GM18858 (cell line): ENCODE measurements around the gene GHRL.
"Not testable (repeated sequence)": the region's sequence is repeated elsewhere in the genome, so short reads cannot be mapped to it uniquely, and the experiment has no call there.

Source experiments
- ATAC-seq: cut with Tn5 transposase; IDR thresholded peaks from one replicate; pipeline ENCODE4 v1.9.1; 2021; ENCODE audit not compliant: unreplicated experiment

Gene GHRL

GRCh38 chr3:10278501-10278900 lies 14.2 kb downstream of the GHRL start:
- no peak for ATAC-seq

- no peak for ATAC-seq
These were observed 15.6 kb downstream of the GHRL start for GRCh38 chr3:10277115-10277625.

DNA sequence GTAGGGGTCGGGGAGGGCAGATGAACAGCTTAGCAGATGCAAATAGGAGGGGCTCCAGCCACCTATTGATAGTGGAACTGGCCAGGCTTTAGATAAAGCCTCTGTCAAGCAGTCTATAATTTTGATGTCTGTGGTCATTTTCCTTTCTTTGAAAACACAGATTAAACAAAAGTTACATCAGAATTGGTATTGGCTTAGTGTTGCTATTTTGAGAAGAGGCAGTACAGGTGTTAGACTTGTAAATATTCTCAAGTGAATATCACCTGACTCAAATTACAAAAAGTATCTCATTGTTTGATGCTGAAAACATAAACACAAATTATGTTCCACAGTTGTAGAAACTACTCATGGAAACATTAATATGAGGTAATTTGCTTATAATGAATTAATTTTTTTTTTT lies 18.1 kb downstream of the GHRL start:
- ATAC-seq = no peak

DNA sequence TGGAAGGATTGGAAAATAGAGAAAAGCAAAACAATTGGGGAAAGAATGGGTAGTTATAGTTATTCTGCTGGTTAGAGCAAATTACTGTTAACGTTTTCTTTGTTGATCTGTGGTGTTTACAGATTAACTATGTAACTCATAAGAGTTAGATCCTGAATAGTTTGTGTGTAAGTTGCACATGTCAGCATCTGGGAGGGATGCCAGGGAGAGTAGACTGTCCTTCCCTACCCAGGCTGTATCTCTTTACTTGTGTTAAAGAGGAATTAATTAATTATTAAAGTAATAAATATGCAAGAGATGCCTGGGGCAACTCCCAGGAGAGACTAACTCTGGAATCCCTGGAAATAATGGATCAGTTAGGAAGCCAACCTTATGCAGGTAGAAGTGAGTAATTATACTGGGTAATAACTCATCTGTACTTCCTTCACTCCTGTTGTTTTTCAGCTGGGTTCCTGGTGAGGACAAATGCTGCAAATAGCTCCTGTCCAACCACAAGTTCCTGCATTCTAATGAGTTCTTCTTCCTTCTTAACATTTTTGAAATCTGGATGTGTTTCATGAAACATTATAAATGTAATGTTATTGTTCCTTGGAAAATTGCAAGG lies 18.9 kb downstream of the GHRL start:
- ATAC-seq = no peak

GRCh38 chr3:10272977-10273376 lies 19.8 kb downstream of the GHRL start:
- no peak for ATAC-seq

GRCh38 chr3:10272476-10272875 lies 20.3 kb downstream of the GHRL start:
- ATAC-seq = not testable (repeated sequence)

GRCh38 chr3:10269443-10269842 lies 23.3 kb downstream of the GHRL start:
- ATAC-seq = no peak

- ATAC-seq = no peak
These were observed 23.8 kb downstream of the GHRL start for GRCh38 chr3:10268930-10269329.

GRCh38 chr3:10268116-10268515 lies 24.6 kb downstream of the GHRL start:
- ATAC-seq = no peak

DNA sequence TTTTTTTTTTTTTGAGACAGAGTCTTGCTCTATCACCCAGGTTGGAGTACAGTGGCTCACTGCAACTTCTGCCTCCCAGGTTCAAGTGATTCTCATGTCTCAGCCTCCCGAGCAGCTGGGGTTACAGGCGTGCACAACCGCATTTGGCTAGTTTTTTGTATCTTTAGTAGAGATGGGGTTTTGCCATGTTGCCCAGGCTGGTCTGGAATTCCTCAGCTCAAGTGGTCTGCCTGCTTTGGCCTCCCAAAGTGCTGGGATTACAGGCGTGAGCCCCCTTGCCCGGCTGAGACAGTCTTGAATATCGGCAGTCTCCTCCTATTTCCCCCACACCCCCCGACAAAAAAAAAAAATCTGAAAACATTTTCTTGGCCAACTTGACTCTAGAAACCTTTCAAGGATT lies 25.8 kb downstream of the GHRL start:
- ATAC-seq = not testable (repeated sequence)

- no peak for ATAC-seq
These were observed 26.9 kb downstream of the GHRL start for GRCh38 chr3:10265833-10266232.

DNA sequence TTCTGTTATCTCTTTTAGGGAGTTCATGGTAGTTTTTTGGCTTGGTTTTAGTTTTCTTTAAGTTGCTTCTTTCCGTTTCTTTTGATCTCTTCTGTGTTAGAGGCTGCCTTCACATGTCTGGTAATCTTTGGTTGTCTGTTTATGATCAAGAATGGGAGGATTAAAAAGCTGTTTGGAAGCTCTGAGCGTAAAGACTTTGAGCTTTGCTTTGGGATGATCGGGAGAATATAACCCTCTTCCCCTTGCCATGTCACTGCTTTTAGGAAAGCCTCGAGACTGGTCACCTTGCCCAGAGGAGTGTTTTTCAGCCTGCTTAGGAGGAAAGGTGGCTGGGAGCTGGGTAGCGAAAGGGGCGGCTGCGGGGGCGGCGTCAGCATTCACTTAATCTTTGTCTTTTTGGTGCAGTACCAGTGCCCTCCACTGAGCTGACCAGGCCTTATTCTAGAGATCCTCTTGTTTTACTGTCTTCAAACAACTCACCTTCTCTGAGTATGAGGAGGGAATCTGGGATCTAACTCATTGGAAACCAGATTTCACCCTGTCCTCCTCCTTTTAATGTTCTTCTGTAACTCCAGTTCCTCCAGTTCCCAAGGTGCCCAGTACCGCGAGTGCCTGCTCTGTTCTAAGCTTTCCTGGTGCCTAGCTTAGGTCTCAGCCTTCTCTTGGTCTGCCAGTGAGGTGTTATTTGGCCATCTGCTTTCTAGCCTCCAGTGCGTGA lies 28.9 kb downstream of the GHRL start:
- no peak for ATAC-seq

GRCh38 chr3:10262027-10262426 lies 30.7 kb downstream of the GHRL start:
- ATAC-seq = no peak

- no peak for ATAC-seq
These were observed 32.5 kb downstream of the GHRL start for GRCh38 chr3:10260211-10260701.

DNA sequence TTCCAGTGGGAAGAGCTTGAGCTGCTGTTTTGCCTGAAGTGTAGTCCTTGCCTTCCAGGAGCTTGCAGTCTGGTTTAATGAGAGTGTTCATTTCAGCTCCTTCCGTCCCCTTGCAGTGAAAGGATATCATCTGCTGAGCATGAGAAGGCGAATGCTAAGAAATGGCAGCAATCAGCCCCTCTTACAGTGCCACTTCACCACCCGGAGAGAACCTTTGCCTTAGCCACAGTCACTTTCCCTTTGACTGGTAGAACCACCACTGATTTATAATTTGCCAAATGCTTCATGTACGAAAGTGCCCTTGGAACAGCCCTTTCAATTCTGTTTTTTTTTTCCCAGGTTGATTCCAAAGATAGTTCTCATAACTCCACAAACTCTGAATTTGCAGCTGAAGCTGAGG lies 32.9 kb downstream of the GHRL start:
- ATAC-seq = no peak

DNA sequence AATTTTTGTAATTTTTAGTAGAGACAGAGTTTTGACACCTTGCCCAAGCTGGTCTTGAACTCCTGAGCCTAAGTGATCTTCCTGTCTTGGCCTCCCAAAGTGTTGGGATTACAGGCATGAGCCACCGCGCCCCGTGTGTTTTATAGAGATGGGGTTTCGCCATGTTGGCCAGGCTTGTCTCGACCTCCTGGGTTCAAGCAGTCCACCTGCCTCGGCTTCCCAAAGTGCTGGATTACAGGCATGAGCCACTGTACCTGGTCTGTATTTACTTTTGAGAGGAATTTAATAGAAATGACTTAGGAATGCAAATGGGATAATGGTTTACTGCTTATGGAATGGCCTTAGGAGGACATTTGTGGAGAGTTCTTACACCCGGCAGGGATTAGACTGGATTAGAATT lies 33.7 kb downstream of the GHRL start:
- no peak for ATAC-seq

DNA sequence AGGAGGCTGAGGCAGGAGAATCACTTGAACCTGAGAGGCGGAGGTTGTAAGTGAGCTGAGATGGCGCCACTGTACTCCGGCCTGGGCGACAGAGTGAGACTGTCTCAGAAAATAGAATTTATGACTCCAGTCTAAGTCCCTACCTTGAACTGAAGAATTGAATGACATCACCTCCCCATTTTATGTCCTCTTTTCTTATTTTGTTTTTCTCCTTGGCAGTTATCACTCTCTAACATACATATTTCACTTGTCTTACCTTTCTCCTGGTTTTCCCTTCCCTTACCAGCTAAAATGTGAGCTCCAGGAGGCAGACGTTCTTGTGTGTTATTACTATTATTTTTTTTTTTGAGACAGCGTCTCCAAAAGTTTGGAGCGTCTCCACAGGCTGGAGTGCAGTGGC lies 36.9 kb downstream of the GHRL start:
- ATAC-seq = no peak

DNA sequence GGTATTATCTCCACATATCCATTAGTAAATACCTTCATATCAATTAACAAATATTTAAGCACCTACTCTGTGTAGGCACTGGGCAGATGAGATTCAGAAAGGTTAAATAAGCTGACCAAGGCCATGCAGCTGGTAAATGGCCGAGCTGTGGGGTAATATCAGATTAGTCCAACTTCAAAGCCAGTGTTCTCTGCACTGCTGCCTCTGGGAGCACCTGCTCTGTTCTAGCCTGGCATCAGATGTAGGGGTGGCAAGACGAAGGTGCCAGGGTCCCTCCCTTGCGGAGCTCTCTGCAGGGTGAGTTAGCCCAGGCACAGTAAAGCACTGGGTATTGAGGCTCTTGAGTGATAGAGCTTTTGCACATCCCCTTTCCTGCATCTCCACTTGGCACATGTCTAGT lies 39.0 kb downstream of the GHRL start:
- no peak for ATAC-seq

DNA sequence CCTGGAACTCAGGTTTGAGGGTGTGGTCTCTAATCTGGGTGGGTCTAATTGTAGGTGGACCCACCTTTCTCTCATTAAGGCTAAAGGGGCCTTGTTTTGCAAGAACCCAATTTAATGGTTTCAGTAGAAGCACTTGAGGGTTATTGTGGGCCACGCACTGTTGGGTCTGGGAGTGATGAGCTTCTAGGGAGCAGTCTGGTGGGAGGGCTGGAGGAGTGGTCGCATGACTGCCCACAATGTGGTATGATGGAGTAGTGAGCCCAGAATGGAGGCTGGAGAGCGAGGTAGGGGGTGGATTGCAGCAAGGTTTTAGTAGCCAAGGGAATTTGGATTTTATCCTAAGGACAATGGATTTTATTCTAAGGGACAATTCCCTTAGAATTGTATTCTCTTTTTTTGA lies 41.7 kb downstream of the GHRL start:
- ATAC-seq = no peak

DNA sequence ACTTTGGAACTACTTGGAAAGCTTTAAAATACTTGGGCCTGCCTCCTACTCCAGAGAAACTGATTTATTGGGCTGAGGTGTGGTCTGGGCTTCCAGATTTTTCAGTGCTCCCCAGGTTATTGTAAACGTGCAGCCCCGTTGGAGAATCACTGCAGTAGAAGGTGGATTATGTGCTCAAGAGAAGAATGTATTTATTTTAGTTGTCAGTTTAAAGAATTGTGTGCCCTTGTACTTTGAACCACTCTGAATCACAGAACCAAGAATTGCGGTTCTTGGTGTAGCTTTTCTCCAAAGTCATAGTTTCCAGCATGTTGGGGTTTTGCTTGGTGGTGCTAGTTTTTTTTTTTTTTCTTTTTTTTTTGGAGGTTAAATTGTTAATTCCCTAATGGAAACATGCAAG lies 42.9 kb downstream of the GHRL start:
- no peak for ATAC-seq

GRCh38 chr3:10248984-10249748 lies 43.6 kb downstream of the GHRL start:
- no peak for ATAC-seq
